Measurements from ENCODE around the gene UNKL.

The UNKL gene

DNA sequence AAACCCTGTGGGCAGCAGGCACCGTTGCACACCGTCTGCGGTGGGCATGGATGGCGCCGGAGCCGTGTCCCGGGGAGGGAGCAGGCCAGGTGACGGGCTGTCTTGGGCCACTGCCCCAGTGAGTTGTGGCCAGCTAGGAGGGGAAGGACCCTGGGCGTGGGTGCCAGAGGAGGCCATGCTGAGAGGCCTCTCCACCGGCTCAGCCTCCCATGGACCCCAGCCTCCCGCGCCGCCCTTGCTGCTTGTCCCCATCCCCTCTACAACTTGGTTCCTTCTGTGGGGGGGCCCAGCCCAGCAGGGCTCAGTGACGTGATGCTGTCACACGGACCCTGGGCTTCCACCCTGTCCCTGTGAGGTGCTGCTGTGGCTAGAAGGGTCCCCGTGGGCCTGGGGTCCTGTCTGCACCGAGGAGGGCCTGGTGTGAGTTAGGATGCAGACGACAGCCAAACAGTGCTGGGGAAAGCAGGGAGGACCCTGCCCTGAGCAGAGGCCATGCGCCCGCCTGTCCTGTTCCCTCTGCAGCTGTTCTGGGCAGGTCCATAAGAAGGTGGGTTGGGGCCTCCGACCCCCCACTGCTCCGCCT, 93.8 kb downstream of the UNKL start:
- no peak for DNase-seq

- no peak for DNase-seq
These were observed 94.4 kb downstream of the UNKL start for GRCh38 chr16:1320097-1320496.

- DNase-seq = no peak
These were observed 95.5 kb downstream of the UNKL start for GRCh38 chr16:1319041-1319440.

DNA sequence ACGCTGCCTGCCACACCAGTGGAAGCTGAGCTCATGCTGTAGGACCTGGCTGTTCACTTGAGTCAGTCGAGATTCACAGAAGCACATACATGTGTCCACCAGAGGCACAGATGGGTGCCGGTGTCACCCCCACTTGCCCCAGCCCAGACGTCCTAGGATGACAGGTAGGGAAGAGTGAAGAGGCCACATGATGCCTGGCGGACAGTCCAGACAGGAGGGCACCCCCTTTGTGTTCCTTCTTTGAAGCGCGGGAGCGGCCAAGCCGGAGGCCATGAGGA, 96.3 kb downstream of the UNKL start:
- no peak for DNase-seq

DNA sequence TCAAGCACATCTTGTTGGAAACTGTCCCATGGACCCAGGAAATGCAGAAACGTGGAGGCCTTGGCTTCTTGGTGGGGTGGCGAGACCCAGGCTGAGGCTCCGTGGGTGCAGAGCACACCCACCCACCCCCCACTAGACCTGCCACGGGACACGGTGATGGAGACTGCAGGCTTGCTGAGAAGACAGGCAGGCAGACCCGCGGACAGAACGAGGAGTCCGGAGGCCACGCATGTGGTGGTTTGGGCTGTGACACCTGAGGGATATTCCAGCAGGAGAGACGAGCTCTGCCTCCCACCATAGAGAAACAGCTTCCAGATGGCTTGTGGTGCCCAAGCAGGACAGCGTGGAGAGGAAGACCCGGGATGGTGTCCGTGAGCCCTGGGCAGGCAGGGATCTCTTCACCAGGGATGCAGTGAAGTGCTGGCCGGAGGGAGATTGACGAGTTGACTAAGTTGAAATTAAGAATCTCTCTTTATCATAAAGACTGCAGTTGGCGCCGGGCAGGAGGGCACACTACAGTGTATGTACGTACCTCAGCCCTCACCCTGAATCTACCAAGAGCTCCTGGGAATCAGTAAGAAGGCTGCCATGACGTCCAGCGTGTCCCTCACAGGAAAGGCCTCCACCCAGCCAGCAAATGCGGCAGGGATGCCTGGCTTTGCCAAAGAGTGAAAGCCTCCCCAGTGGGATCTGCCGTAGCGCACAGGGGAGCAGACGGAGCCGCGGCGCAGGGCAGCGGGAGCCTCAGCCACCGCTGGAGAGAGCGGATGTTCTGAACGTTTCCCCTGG, 96.8 kb downstream of the UNKL start:
- no peak for DNase-seq

- no peak for DNase-seq
These were observed 98.5 kb downstream of the UNKL start for GRCh38 chr16:1316033-1316405.

- DNase-seq = no peak
These were observed 99.1 kb downstream of the UNKL start for GRCh38 chr16:1315081-1316032.

DNA sequence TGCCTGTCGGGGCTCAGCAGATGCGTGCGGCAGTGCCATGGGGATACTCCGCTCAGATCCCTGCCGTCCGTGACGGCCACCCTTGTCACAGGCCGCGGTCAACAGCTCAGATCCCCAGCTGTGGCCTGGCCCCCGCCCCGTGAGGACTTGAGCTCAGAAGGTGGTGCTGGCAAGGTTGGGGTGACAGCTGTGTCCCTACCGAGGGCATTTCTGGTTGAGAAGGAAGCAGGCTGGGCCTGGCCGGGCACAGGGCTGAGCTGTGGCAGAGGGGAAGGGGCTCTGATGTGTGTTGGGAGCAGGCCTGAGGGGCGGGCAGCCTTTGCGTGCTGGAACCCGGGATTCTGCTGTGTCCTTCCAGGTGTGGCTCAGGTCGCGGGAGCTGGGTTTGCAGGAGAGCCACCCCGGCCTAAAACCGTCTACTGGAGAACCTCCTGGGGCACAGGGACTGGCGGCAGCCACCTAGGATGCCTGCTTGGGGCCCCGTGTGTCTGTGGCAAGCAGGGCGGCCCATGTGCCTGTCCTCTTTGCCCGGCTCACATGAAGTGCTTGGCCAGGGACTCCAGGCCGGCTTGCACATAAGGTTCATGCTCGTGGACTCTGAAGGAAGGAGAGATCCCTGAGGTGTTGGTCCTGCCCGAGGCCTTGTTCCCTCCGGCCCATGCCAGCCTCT, 100.0 kb downstream of the UNKL start:
- DNase-seq = no peak

GRCh38 chr16:1313721-1314369, 100.7 kb downstream of the UNKL start:
- no peak for DNase-seq

Data from RPMI8226 (cell line).